Measurements from ENCODE around the gene PTPN6. TPM values are rescaled to one million over a fixed set of nuclear protein-coding genes. Genes with fewer than 3 reads are reported as not detected.

PTPN6 gene
- polyA plus RNA-seq, 1 donor: 21.9 TPM

- DNase-seq: no peak
Observed at GRCh38 chr12:6938353-6939190, 12.6 kb upstream of the PTPN6 start.

- no peak for DNase-seq
Observed at GRCh38 chr12:6939191-6939540, 12.0 kb upstream of the PTPN6 start.

GRCh38 chr12:6941267-6941666 lies 9.9 kb upstream of the PTPN6 start:
- no peak for DNase-seq

- no peak for DNase-seq
Observed at GRCh38 chr12:6941782-6942181, 9.4 kb upstream of the PTPN6 start.

- no peak for DNase-seq
Observed at GRCh38 chr12:6942331-6942665, 8.9 kb upstream of the PTPN6 start.

GRCh38 chr12:6943389-6943721 lies 7.8 kb upstream of the PTPN6 start:
- peak; percentile 90 for DNase-seq

- peak; percentile 88 for DNase-seq
Observed at GRCh38 chr12:6943722-6944380, 7.3 kb upstream of the PTPN6 start, which contains the start of the genes C12orf57 and RNU7-1. C12orf57 (plus strand) TSS chr12:6944022; CDS start chr12:6944122, 100 bp downstream. RNU7-1 (plus strand) TSS chr12:6943816.

- peak; percentile 93 for DNase-seq
Observed at GRCh38 chr12:6944381-6945186, 6.6 kb upstream of the PTPN6 start.

- no peak for DNase-seq
Observed at GRCh38 chr12:6945613-6946012, 5.5 kb upstream of the PTPN6 start.

- peak; percentile 82 for DNase-seq
Observed at GRCh38 chr12:6946033-6946919, 4.9 kb upstream of the PTPN6 start.

GRCh38 chr12:6946920-6947374 lies 4.2 kb upstream of the PTPN6 start:
- no peak for DNase-seq

GRCh38 chr12:6947615-6948014 lies 3.5 kb upstream of the PTPN6 start:
- DNase-seq: no peak

GRCh38 chr12:6948873-6949594 lies 2.1 kb upstream of the PTPN6 start:
- no peak for DNase-seq

- no peak for DNase-seq
Observed at GRCh38 chr12:6950401-6950801, 755 bp upstream of the PTPN6 start.

- no peak for DNase-seq
Observed at GRCh38 chr12:6951551-6952120, 480 bp downstream of the PTPN6 start.

GRCh38 chr12:6952121-6952862 lies 1.1 kb downstream of the PTPN6 start:
- no peak for DNase-seq

- DNase-seq: no peak
Observed at GRCh38 chr12:6952863-6953441, 1.8 kb downstream of the PTPN6 start.

- no peak for DNase-seq
Observed at GRCh38 chr12:6953442-6954315, 2.5 kb downstream of the PTPN6 start.

Data from left kidney (tissue), 2 donors.